Superior temporal gyrus (tissue), 1 donor: Measurements from ENCODE around the gene SUSD3.
"Not testable (repeated sequence)": the region's sequence is repeated elsewhere in the genome, so short reads cannot be mapped to it uniquely, and the experiment has no call there.

ENCODE experiments used
- DNase-seq: peaks from one replicate; pipeline ENCODE4 v3.0.0-alpha.2; 2016; ENCODE audit errors: extremely low spot score

The SUSD3 gene

DNA sequence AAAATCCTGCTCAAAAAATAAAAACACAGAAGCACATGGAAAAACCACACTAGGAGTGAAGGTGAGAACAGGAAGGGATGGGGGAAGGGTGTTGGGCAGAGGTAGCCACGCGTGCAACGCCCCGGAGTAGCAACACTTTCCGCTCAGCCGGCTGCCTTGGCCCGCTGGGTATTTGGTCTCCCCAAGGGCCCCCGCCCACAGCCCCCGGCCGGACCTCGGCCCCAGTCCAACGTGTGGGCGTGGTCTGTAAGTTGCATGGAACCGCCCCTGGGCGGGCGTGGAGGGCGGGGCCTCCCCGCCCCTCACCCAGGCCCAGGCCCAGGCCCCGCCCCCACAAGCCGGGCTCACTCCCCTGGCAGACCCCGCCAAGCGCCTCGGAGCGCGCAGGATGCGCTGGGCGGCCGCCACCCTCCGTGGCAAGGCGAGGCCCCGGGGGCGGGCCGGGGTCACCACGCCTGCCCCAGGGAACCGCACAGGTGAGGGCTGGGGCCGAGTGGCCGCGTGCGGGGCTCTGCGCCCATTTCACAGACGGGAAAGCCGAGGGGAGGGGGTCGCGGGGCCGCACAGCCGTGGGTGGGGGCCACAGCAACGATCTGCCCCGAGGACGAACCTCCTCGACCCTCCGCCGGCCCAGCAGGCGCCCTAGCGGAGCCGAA is at the start of gene SUSD3:
SUSD3 (plus strand) TSS at position 347 of the 656 bp plus-strand sequence; CDS start at position 389, 42 bp downstream.
- no peak for DNase-seq

- DNase-seq = no peak
Observed at GRCh38 chr9:93009337-93010015, 49.0 kb upstream of the SUSD3 start.

GRCh38 chr9:93010056-93010455 is 48.4 kb upstream of the SUSD3 start:
- DNase-seq = no peak

DNA sequence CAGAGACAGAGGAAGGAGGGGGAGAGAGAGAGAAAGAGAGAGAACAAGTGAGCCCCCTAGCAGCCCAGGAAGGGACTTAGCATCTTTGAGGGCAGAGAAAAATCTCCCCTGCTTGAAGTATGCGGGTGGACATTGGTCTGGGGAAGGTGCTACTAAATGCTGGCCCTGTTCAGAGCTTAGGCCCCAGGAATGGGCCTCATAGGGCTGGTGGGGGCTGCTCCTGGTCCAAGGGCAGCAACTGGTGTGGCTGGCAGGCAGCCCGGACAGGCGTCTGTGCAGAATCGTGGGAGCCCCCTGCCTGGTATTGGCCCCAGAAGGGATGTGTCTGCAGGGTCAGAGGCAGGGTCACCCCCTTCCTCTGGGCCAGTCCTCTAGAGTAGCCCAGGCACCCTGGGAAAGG is 47.8 kb upstream of the SUSD3 start:
- DNase-seq = no peak

- no peak for DNase-seq
Observed at GRCh38 chr9:93011114-93011513, 47.4 kb upstream of the SUSD3 start.

DNA sequence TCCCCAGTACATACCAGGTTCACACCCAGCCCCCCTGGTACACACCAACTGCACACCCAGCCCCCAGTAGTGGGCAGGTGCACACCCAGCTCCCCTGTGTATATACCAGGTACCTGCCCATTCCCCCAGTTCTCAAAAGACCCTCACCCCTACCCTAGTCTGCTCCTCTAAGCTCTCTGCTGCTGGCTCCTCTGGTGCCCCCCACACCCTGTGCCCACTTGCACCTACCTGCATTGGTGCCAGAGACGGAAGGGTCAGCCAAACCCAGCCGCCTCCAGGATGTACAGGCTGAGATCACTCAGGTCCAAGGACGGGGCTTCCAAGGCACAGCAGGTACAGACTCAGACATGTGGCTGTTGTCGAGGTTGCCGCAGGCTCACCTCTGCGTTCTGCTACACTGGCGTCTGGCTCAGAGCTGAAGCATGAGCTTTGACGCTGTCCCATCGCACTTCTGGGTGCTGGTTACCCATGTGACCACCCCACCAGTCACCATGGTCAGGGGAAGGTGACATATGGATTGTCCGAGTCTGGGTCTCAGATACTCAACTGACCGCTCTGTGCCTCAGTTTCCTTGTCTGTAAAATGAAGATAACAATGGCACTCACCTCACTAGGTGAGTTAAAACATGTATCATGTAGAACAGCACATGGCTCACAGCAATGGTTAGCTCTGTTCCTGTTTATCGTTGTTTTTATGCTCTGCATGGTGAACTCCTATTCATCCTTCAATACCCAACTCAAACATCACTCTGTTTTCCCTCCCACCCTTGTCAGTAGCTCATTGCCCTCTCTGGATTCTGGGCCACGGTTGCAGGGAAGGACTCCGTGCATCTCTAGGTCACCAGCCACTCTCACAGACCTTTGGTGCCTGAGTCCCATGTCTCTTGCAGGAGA is 45.3 kb upstream of the SUSD3 start:
- DNase-seq = no peak

DNA sequence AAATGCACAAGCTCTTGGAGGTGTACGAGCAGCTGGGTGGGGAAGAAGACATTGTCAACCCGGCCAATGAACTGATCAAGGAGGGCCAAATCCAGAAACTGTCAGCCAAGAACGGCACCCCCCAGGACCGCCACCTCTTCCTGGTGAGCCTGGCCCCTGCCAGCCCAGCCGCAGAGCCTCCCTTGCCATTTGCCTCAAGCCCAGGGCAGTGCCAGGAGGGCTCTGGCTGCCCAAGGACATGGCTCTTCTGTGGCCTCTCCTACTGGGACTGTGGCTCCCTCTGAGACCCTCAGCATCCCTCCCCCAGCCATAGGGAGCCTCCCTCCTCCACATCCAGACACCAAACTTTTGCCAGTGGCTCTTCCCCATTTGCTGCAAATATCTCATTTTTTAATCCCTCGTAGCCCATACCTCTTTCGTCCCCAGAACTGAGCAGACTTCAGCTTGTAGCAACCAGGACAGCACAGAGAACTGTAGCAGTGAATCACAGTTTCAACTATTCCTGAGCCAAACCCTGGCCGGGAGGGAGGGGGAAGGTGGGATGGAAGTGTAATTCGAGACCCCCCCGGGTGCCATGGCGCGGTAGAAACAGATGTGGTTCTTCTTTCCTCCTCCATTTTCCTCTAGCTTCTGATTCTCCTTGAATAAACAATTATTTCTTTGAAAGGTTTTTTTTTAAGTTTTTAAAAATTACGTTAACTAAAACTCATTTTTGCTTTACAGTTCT is 44.5 kb upstream of the SUSD3 start:
- DNase-seq = no peak

- not testable (repeated sequence) for DNase-seq
Observed at GRCh38 chr9:93015190-93015589, 43.3 kb upstream of the SUSD3 start.

- no peak for DNase-seq
Observed at GRCh38 chr9:93017621-93018020, 40.9 kb upstream of the SUSD3 start.

DNA sequence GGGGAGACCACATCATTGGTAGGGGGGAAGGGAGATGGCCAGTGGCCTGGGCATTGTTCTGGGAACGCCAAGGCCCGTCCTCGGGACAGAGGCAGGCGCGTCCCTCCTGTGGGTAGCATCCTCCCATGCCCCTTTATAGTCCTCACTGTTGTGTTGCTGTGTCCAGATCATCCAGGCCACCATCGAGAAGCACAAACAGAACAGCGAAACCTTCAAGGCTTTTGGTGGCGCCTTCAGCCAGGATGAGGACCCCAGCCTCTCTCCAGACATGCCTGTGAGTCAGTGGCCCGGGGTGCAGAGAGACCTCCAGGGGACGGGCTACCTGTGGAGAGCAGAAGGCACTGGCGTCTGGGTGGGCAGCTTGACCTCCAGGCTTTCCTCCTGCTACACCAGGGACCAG is 38.4 kb upstream of the SUSD3 start:
- no peak for DNase-seq

- DNase-seq = no peak
Observed at GRCh38 chr9:93020771-93021670, 37.5 kb upstream of the SUSD3 start.

GRCh38 chr9:93022066-93022465 is 36.4 kb upstream of the SUSD3 start:
- no peak for DNase-seq

DNA sequence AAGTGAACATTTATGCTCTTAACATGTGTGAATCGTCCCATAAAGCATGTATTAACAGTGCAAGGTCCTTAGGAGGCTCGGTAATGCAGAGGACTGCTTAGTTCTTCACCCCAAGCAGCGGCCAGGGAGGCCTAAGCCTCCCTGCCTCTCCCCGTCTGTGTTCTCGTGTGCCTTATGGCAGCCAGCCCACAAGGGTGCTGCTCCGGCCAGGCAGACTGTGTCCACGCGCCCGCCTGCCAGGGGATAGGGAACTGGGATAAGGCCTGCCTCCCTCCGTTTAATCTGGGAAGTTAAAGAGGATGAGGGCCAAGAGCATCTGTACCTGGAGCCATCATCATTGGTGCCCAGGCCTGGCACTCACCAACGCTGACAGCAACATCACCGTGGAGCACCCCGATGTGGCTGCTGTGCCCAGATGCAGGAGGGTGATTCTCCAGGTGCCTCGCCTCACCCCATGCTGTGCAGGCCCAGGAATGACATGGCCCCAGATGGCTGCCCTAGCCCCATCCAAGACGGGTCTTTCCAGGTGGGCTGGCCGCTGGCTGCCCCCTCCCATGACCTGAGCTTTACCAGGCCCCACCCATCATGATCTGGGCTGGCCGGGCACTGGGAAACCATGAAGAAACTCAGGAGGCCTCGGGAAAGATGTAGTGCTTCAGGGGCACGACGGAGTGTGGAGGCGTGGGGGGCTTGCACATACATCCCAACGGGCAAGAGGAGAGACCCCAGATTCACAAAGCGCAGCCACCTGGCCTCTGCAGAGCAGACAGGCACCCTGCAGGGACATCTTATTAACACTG is 35.6 kb upstream of the SUSD3 start:
- DNase-seq = no peak

DNA sequence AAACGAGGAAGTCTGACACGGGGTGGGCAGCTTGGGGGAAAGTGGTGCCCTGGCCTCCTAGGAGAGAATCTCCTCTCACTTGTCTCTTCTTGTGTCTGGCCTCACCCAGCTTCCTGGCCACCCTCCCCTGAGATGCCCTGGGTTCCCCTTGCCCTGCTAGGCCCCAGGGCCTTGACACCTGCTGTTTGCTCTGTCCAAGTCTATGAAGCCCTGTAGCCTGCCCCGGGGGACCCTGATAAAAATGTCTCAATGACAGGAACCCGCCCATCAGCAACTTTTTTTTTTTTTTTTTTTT is 35.0 kb upstream of the SUSD3 start:
- DNase-seq = no peak

DNA sequence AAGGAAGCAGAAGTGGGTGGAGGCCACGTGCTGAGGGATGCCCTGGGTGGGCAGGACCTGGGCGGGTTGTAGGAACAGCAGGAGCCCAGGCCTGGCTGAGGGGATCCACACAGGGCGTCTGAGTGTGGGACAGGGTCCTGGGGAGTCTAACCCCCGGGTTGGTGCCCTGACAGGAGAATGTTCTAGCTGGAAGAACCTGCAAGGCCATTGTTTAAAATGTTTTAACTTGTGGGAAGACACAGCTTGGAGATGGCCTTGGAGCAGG is 33.9 kb upstream of the SUSD3 start:
- no peak for DNase-seq

DNA sequence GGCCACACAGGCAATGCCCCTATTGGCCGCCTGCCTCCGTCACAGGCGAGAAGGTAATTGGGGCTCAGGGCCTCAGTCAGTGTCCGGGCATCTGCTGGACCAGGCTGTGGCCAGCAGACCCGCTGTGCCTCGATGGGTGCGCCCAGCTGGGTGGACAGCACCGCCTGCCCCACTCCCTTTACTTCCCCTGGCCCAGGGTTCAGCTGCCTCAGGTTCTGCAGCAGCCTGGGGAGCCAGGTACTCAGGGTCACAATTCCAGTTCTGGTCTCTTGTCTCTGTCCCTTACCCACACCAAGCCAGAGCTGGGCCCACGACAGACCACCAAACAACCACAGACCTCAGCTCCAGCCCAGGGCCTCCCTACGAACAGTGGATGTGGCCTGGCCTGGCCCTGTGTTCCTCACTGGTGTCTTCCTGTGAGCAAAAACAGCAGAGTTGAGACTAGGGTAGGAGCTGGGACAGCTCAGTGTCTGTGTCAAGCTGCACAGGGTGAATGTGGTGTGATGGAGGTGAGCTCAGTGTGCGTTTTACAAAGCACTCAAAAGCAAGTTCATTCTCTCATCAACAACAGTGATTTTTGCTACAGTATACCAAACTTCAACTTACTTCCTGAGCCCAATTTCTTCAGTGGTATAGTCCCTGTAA is 33.4 kb upstream of the SUSD3 start:
- no peak for DNase-seq

DNA sequence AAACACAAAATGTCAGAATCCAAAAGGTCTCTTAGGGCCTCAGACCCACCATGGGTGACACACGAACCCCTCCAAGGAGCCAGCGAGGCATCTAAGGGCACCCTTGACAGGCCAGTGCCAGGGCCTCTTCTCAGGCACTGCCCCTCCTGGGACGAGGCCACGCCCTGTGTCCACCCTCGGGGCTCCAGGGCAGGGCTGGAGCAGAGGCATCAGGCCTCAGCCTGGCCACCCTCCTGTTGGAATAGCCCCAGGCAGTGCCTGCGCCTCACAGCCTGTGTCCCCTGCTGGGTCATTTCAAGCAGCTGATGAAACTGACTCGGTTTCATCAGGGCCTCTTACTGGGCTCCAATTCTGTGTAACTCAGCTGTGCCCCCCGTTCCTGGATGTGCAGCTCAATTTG is 32.8 kb upstream of the SUSD3 start:
- DNase-seq = no peak

GRCh38 chr9:93026640-93027039 is 31.9 kb upstream of the SUSD3 start:
- no peak for DNase-seq

GRCh38 chr9:93027750-93028149 is 30.8 kb upstream of the SUSD3 start:
- DNase-seq = no peak

DNA sequence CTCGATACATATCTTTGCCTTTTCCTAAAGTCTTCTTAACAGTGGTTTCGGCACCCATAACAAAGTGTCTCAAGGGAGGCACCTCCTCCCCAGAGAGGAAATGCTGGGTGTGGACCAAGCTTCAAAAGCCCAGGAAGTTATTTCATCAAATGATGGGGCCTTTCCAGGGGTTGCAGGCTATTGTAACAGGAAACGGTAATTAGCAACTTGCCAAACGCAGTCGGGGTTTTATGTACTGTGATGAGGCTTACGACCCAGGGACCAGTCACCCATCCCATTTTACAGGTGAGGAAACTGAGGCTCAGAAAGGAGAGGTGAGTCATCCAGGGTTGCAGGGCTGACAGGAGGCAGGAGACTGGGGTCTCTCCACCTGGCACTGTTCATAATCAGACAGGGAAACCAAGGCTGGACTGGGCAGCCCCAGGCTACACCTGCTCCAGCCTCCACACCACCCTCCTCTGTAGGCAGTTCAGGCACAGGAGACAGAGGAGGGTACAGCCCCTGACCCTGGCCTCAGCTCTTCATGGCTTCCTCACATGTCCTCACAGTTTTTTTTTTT is 30.0 kb upstream of the SUSD3 start:
- DNase-seq = no peak
